Stimulated activated naive CD4-positive, alpha-beta T cell (primary cell): ENCODE measurements around the gene CCDC88C.
"Not testable (repeated sequence)": the region's sequence is repeated elsewhere in the genome, so short reads cannot be mapped to it uniquely, and the experiment has no call there.

Experiments
- DNase-seq, 6 experiments: peaks; one replicate each; lab custom pipeline; 2025; lab: John Stamatoyannopoulos, UW

Gene CCDC88C

GRCh38 chr14:91267965-91268437 lies 149.6 kb downstream of the CCDC88C start:
- DNase-seq = no peak

- DNase-seq = not testable (repeated sequence)
Observed at GRCh38 chr14:91266276-91266675, 151.3 kb downstream of the CCDC88C start.

- no peak for DNase-seq
Observed at GRCh38 chr14:91265404-91265803, 152.2 kb downstream of the CCDC88C start.

- DNase-seq = peak in 2 of 6 experiments; percentile 32 to 46
Observed at GRCh38 chr14:91264151-91265150, 153.2 kb downstream of the CCDC88C start.

- DNase-seq = no peak
Observed at GRCh38 chr14:91263329-91263728, 154.3 kb downstream of the CCDC88C start.

- DNase-seq = no peak
Observed at GRCh38 chr14:91261986-91262549, 155.6 kb downstream of the CCDC88C start.

GRCh38 chr14:91261115-91261514 lies 156.5 kb downstream of the CCDC88C start:
- DNase-seq = no peak

- DNase-seq = no peak
Observed at GRCh38 chr14:91258876-91259275, 158.7 kb downstream of the CCDC88C start.

GRCh38 chr14:91258011-91258618 lies 159.5 kb downstream of the CCDC88C start:
- no peak for DNase-seq

- no peak for DNase-seq
Observed at GRCh38 chr14:91257328-91258010, 160.2 kb downstream of the CCDC88C start.

GRCh38 chr14:91256661-91257060 lies 161.0 kb downstream of the CCDC88C start:
- DNase-seq = no peak

GRCh38 chr14:91255026-91255695 lies 162.5 kb downstream of the CCDC88C start:
- no peak for DNase-seq

GRCh38 chr14:91254461-91254860 lies 163.2 kb downstream of the CCDC88C start:
- DNase-seq = peak in 3 of 6 experiments; percentile 29 to 58 (median 55)

- no peak for DNase-seq
Observed at GRCh38 chr14:91253795-91254323, 163.8 kb downstream of the CCDC88C start.

- peak in 4 of 6 experiments; percentile 23 to 44 (median 28) for DNase-seq
Observed at GRCh38 chr14:91252871-91253794, 164.5 kb downstream of the CCDC88C start.

- no peak for DNase-seq
Observed at GRCh38 chr14:91250912-91251311, 166.7 kb downstream of the CCDC88C start.

- peak in 3 of 6 experiments; percentile 25 to 67 (median 42) for DNase-seq
Observed at GRCh38 chr14:91249841-91250616, 167.6 kb downstream of the CCDC88C start.

- DNase-seq = peak; percentile 60 to 89 (median 81)
Observed at GRCh38 chr14:91246051-91246852, 171.4 kb downstream of the CCDC88C start.
